HEK293T (cell line): Measurements from ENCODE around the gene ADGRF5.

ENCODE experiments used
- CTCF ChIA-PET: fragments of 350-600 bp; formaldehyde crosslinking; extraction: SDS; loops from one replicate; lab custom pipeline; 2021; ENCODE audit warnings: antibody characterized with exemption, inconsistent platforms; lab: Yijun Ruan, JAX
- POLR2A ChIA-PET: fragments of 350-600 bp; formaldehyde crosslinking; extraction: SDS; loops from one replicate; lab custom pipeline; 2020; ENCODE audit warnings: antibody characterized with exemption, inconsistent platforms; lab: Yijun Ruan, JAX
- DNase-seq: peaks from one replicate; pipeline ENCODE4 v3.0.0; 2012; ENCODE audit warnings: mixed read lengths; ENCODE audit errors: extremely low spot score
- ARNT ChIP-seq: fragments of 450-650 bp; IDR thresholded peaks from 2 replicates; pipeline ENCODE4 v1.6.1; 2017; ENCODE audit warnings: mild to moderate bottlenecking
- BHLHE40 ChIP-seq: fragments of 450-650 bp; IDR thresholded peaks from 2 replicates; pipeline ENCODE4 v1.6.1; 2016; ENCODE audit warnings: mild to moderate bottlenecking, moderate library complexity, borderline replicate concordance
- CTBP1 ChIP-seq: fragments of 450-650 bp; IDR thresholded peaks from 2 replicates; pipeline ENCODE4 v1.6.1; 2016; ENCODE audit warnings: borderline replicate concordance
- ELF4 ChIP-seq: fragments of 450-650 bp; IDR thresholded peaks from 2 replicates; pipeline ENCODE4 v1.6.1; 2017; ENCODE audit warnings: antibody characterized with exemption
- FOXA1 ChIP-seq: fragments of 450-650 bp; IDR thresholded peaks from 2 replicates; pipeline ENCODE4 v1.6.1; 2016; ENCODE audit warnings: mild to moderate bottlenecking
- FOXK2 ChIP-seq: fragments of 450-650 bp; IDR thresholded peaks from 2 replicates; pipeline ENCODE4 v1.6.1; 2016; ENCODE audit warnings: mild to moderate bottlenecking
- FOXM1 ChIP-seq: fragments of 450-650 bp; IDR thresholded peaks from 2 replicates; pipeline ENCODE4 v1.6.1; 2017; ENCODE audit warnings: mild to moderate bottlenecking, borderline replicate concordance
- HDGF ChIP-seq: fragments of 450-650 bp; IDR thresholded peaks from 2 replicates; pipeline ENCODE4 v1.6.1; 2017; ENCODE audit warnings: antibody characterized with exemption, borderline replicate concordance
- L3MBTL2 ChIP-seq: fragments of 450-650 bp; conservative IDR thresholded peaks from 2 replicates; pipeline ENCODE4 v1.6.1; 2016; ENCODE audit warnings: mild to moderate bottlenecking
- LEF1 ChIP-seq: fragments of 450-650 bp; IDR thresholded peaks from 2 replicates; pipeline ENCODE4 v1.6.1; 2017; ENCODE audit warnings: mild to moderate bottlenecking, borderline replicate concordance
- NFRKB ChIP-seq: fragments of 450-650 bp; IDR thresholded peaks from 2 replicates; pipeline ENCODE4 v1.6.1; 2016; ENCODE audit warnings: mild to moderate bottlenecking, moderate library complexity
- PKNOX1 ChIP-seq: fragments of 450-650 bp; IDR thresholded peaks from 2 replicates; pipeline ENCODE4 v1.6.1; 2016
- SP1 ChIP-seq: fragments of 450-650 bp; IDR thresholded peaks from 2 replicates; pipeline ENCODE4 v1.6.1; 2017
- SUZ12 ChIP-seq: fragments of 450-650 bp; IDR thresholded peaks from 2 replicates; pipeline ENCODE4 v1.6.1; 2016; ENCODE audit warnings: mild to moderate bottlenecking
- TARDBP ChIP-seq: fragments of 450-650 bp; IDR thresholded peaks from 2 replicates; pipeline ENCODE4 v1.6.1; 2016
- ZNF384 ChIP-seq: fragments of 450-650 bp; IDR thresholded peaks from 2 replicates; pipeline ENCODE4 v1.6.1; 2016

Gene ADGRF5

GRCh38 chr6:46926481-46926880 lies 4.7 kb upstream of the ADGRF5 start:
- POLR2A ChIA-PET = no interaction called here
- DNase-seq = no peak

GRCh38 chr6:46925563-46926253 lies 4.0 kb upstream of the ADGRF5 start:
- CTCF ChIA-PET = interaction anchor here (0.6 to 0.7 kb wide), 2 partner anchors 23 to 52 kb away, joined by 3 read pairs; no protein-coding TSS in a partner anchor
- TF ChIP-seq SP1 (no peak), SUZ12 (no peak), FOXA1 (no peak), HDGF (no peak), CTBP1 (no peak), TARDBP (no peak), ELF4 (no peak), ARNT (no peak), FOXK2 (no peak)
- no peak for DNase-seq
- POLR2A ChIA-PET = no interaction called here

More at GRCh38 chr6:46926481-46926880, 4.7 kb upstream of the ADGRF5 start:
- TF ChIP-seq TARDBP (no peak), NFRKB (no peak)
- CTCF ChIA-PET = interaction anchor here (0.7 kb wide), 1 partner anchor 22 kb away, joined by 3 read pairs; no protein-coding TSS in a partner anchor

- DNase-seq = no peak
- POLR2A ChIA-PET = no interaction called here
- TF ChIP-seq FOXK2 (no peak), ZNF384 (no peak), FOXM1 (no peak), L3MBTL2 (no peak), SUZ12 (no peak), HDGF (no peak), BHLHE40 (no peak), LEF1 (no peak), FOXA1 (no peak), ARNT (no peak), ELF4 (no peak), NFRKB (no peak), SP1 (no peak)
- CTCF ChIA-PET = no interaction called here
Observed at GRCh38 chr6:46923476-46923875, 1.7 kb upstream of the ADGRF5 start.

- no peak for TF ChIP-seq SUZ12
- no peak for TF ChIP-seq HDGF
- TF ChIP-seq FOXM1 = no peak
- no peak for TF ChIP-seq ELF4
- no peak for TF ChIP-seq NFRKB
- CTCF ChIA-PET = no interaction called here
- no peak for DNase-seq
- POLR2A ChIA-PET = interaction anchor here (0.6 kb wide), 1 partner anchor 57 kb away, joined by 3 read pairs; no protein-coding TSS in a partner anchor
Observed at GRCh38 chr6:46921059-46921458, 679 bp downstream of the ADGRF5 start.

- CTCF ChIA-PET = no interaction called here
- DNase-seq = no peak
- POLR2A ChIA-PET = no interaction called here
- no peak for TF ChIP-seq NFRKB
- no peak for TF ChIP-seq TARDBP
- no peak for TF ChIP-seq CTBP1
- TF ChIP-seq BHLHE40 = no peak
- TF ChIP-seq ELF4 = no peak
- no peak for TF ChIP-seq L3MBTL2
- TF ChIP-seq SP1 = no peak
- no peak for TF ChIP-seq FOXM1
- no peak for TF ChIP-seq SUZ12
- TF ChIP-seq ARNT = no peak
- no peak for TF ChIP-seq ZNF384
- no peak for TF ChIP-seq PKNOX1
- no peak for TF ChIP-seq LEF1
Observed at GRCh38 chr6:46918806-46919205, 2.9 kb downstream of the ADGRF5 start.

GRCh38 chr6:46917002-46917545 lies 4.7 kb downstream of the ADGRF5 start:
- no peak for TF ChIP-seq HDGF
- TF ChIP-seq PKNOX1 = no peak
- TF ChIP-seq NFRKB = no peak
- TF ChIP-seq BHLHE40 = no peak
- TF ChIP-seq ARNT = no peak
- CTCF ChIA-PET = no interaction called here
- POLR2A ChIA-PET = no interaction called here
- no peak for DNase-seq

GRCh38 chr6:46915866-46916265 lies 5.9 kb downstream of the ADGRF5 start:
- no peak for TF ChIP-seq CTBP1
- no peak for TF ChIP-seq TARDBP
- TF ChIP-seq ARNT = no peak
- TF ChIP-seq FOXK2 = no peak
- no peak for TF ChIP-seq BHLHE40
- no peak for TF ChIP-seq ZNF384
- TF ChIP-seq FOXM1 = no peak
- no peak for TF ChIP-seq SP1
- TF ChIP-seq PKNOX1 = no peak
- TF ChIP-seq L3MBTL2 = no peak
- no peak for TF ChIP-seq SUZ12
- no peak for TF ChIP-seq NFRKB
- TF ChIP-seq HDGF = no peak
- no peak for TF ChIP-seq FOXA1
- no peak for TF ChIP-seq ELF4
- POLR2A ChIA-PET = no interaction called here
- CTCF ChIA-PET = no interaction called here

More at GRCh38 chr6:46915866-46916265, 5.9 kb downstream of the ADGRF5 start:
- no peak for DNase-seq
